GM12878 (cell line): ENCODE results near the gene DMD. TPM values are rescaled to one million over a fixed set of nuclear protein-coding genes. Genes with fewer than 3 reads are reported as not detected.

Experiments
- ATAC-seq: fragments of 200-7000 bp; cut with Tn5 transposase; 3 replicates; pipeline ENCODE4 v1.9.1; 2020; ENCODE audit warnings: mild to moderate bottlenecking, moderate library complexity
- BruUV-seq: library from RNA; stranded (reverse); fragments of 400-500 nt; replicated peaks from 2 replicates; lab custom pipeline; 2021; lab: Mats Ljungman, UMichigan
- CTCF ChIA-PET: fragments of 300-600 bp; sonication (Branson Sonifier 250); formaldehyde crosslinking; extraction: SDS; loops from one replicate; lab custom pipeline; 2021; ENCODE audit warnings: inconsistent platforms; lab: Yijun Ruan, JAX
- POLR2A ChIA-PET: fragments of 350-600 bp; formaldehyde crosslinking; extraction: SDS; loops from one replicate; lab custom pipeline; 2021; ENCODE audit warnings: inconsistent platforms; lab: Charles Lee
- RAD21 ChIA-PET: fragments of 300-600 bp; sonication (Branson Sonifier 250); formaldehyde crosslinking; loops from one replicate; lab custom pipeline; 2023; ENCODE audit warnings: antibody characterized with exemption; ENCODE audit not compliant: unreplicated experiment; lab: Charles Lee
- SMC1A ChIA-PET: fragments of 300-600 bp; sonication (Branson Sonifier 250); formaldehyde crosslinking; loops from one replicate; lab custom pipeline; 2023; ENCODE audit not compliant: unreplicated experiment, uncharacterized antibody; lab: Charles Lee
- DNase-seq: peaks from one replicate; pipeline ENCODE4 v3.0.0-alpha.2; 2011; ENCODE audit warnings: low read depth, low spot score
- FAIRE-seq: peaks from 3 replicates; lab custom pipeline; 2011; peaks lifted over from hg19 to GRCh38; lab: Jason Lieb, UNC
- H2AFZ ChIP-seq: 2 replicates; pipeline ENCODE4 v1.6.0; 2011; ENCODE audit warnings: low read depth, low read length, control low read depth; ENCODE audit not compliant: control insufficient read depth
- H3K27ac ChIP-seq: 2 replicates; pipeline ENCODE4 v1.5.1; 2011; ENCODE audit warnings: control low read depth; ENCODE audit not compliant: control insufficient read depth, insufficient read depth
- H3K27me3 ChIP-seq, 2 experiments: replicated peaks in 1 of 2; 2 replicates each; pipeline versions ENCODE4 v1.6.0 to v1.6.1; 2011; ENCODE audit warnings: low read length in 1 of 2; ENCODE audit not compliant: control insufficient read depth in 2 of 2, insufficient read depth in 2 of 2
- H3K36me3 ChIP-seq, 2 experiments: 2 replicates each; pipeline ENCODE4 v1.5.1; 2011; ENCODE audit warnings: low read length in 1 of 2; ENCODE audit not compliant: control insufficient read depth in 2 of 2, insufficient read depth in 2 of 2
- H3K4me1 ChIP-seq: 2 replicates; pipeline ENCODE4 v1.6.1; 2011; ENCODE audit warnings: mild to moderate bottlenecking, low read length, moderate library complexity, mixed read lengths; ENCODE audit not compliant: control insufficient read depth, insufficient read depth
- H3K4me2 ChIP-seq: 2 replicates; pipeline ENCODE4 v1.6.0; 2011; ENCODE audit warnings: control low read depth; ENCODE audit not compliant: control insufficient read depth, insufficient read depth
- H3K4me3 ChIP-seq: fragments of 200-600 bp; sonication (generic); 2 replicates; pipeline ENCODE4 v1.5.1; 2016
- H3K79me2 ChIP-seq: 2 replicates; pipeline ENCODE4 v1.6.0; 2011; ENCODE audit warnings: low read length; ENCODE audit not compliant: control insufficient read depth, insufficient read depth
- H3K9ac ChIP-seq: 2 replicates; pipeline ENCODE4 v1.8.0; 2011; ENCODE audit warnings: low read length, control low read depth, mixed read lengths; ENCODE audit not compliant: control insufficient read depth, insufficient read depth
- H3K9me3 ChIP-seq: replicated peaks from 3 replicates; pipeline ENCODE4 v1.5.1; 2011; ENCODE audit warnings: mild to moderate bottlenecking, low read length; ENCODE audit not compliant: control insufficient read depth, insufficient read depth
- H4K20me1 ChIP-seq: 2 replicates; pipeline ENCODE4 v1.6.0; 2011; ENCODE audit not compliant: control insufficient read depth, insufficient read depth
- BACH1 ChIP-seq: fragments of 450-650 bp; IDR thresholded peaks from 2 replicates; pipeline ENCODE4 v1.6.1; 2017; ENCODE audit warnings: mild to moderate bottlenecking, borderline replicate concordance
- EP300 ChIP-seq, 2 experiments: fragments of 150-350 bp in 1 of 2; IDR thresholded peaks; 2 replicates each; pipeline ENCODE4 v1.6.1; 2011 to 2012; ENCODE audit warnings: low read depth in 2 of 2, low read length in 2 of 2, borderline replicate concordance in 1 of 2, improper control_type of control experiment in 1 of 2, inconsistent platforms in 1 of 2; ENCODE audit not compliant: control insufficient read depth in 1 of 2
- IKZF1 ChIP-seq: fragments of 450-650 bp; conservative IDR thresholded peaks from 2 replicates; pipeline ENCODE4 v1.6.1; 2017; ENCODE audit warnings: antibody characterized with exemption, mild to moderate bottlenecking
- KAT2A ChIP-seq: conservative IDR thresholded peaks from 2 replicates; pipeline ENCODE4 v1.6.1; 2011; ENCODE audit warnings: low read depth, low read length; ENCODE audit not compliant: control insufficient read depth
- POLR2AphosphoS2 ChIP-seq: IDR thresholded peaks from 2 replicates; pipeline ENCODE4 v1.6.1; 2011; ENCODE audit warnings: low read depth, mild to moderate bottlenecking, low read length, improper control_type of control experiment, moderate library complexity
- RELA ChIP-seq: fragments of 450-650 bp; IDR thresholded peaks from 2 replicates; pipeline ENCODE4 v1.8.0; 2014; ENCODE audit warnings: borderline replicate concordance; ENCODE audit not compliant: partially characterized antibody
- TCF12 ChIP-seq: IDR thresholded peaks from 2 replicates; pipeline ENCODE4 v1.6.1; 2011; ENCODE audit warnings: low read depth, mild to moderate bottlenecking, low read length
- YBX1 ChIP-seq: fragments of 450-650 bp; IDR thresholded peaks from 2 replicates; pipeline ENCODE4 v1.6.1; 2016; ENCODE audit warnings: antibody characterized with exemption
- ZNF217 ChIP-seq: fragments of 450-650 bp; IDR thresholded peaks from 2 replicates; pipeline ENCODE4 v1.6.1; 2017; ENCODE audit warnings: antibody characterized with exemption, mild to moderate bottlenecking
- ZSCAN29 ChIP-seq: fragments of 450-650 bp; IDR thresholded peaks from 2 replicates; pipeline ENCODE4 v1.6.1; 2017; ENCODE audit warnings: mild to moderate bottlenecking, moderate library complexity
- WGBS: methylation state at CpG from one replicate; pipeline ENCODE4 v1.1.6; 2016; ENCODE audit warnings: low lambda C conversion rate; ENCODE audit not compliant: insufficient replicate concordance, insufficient coverage; ENCODE audit errors: missing lambda C conversion rate; 5-methylcytosine and 5-hydroxymethylcytosine counted together
- in situ Hi-C: fragments of 300-500 bp; cut with MboI; formaldehyde crosslinking; loops from 9 replicates; pipeline ENCODE4 v1.14.3; 2018; ENCODE audit warnings: mixed read lengths
- intact Hi-C: fragments of 100-400 bp; cut with micrococcal nuclease; formaldehyde crosslinking; loops from one replicate; pipeline ENCODE4 v1.14.2; 2022; ENCODE audit not compliant: unreplicated experiment
- polyA plus RNA-seq, 11 experiments: library from polyadenylated mRNA; depleted of rRNA in 4 of 11; unstranded in 6 of 11; stranded (reverse) in 5 of 11; fragments of >200 nt; fragmentation: Nextera tagmentation in 4 of 11; fragmentation: Illumina TruSeq in 1 of 11; extraction: Ambion mirVana in 4 of 11; extraction: Trizol in 1 of 11; gene quantifications; 1 replicate in 1 of 11; 2 replicates in 10 of 11; pipeline versions ENCODE4 v1.2.1 to v1.2.3, GENCODE V29; 2011 to 2016; ENCODE audit warnings: inconsistent platforms in 2 of 11, missing spikeins in 2 of 11, low read depth in 1 of 11
- total RNA-seq, 4 experiments: library from RNA; depleted of rRNA in 3 of 4; stranded (reverse); fragments of >200 nt in 3 of 4; fragmentation: Illumina TruSeq in 1 of 4; extraction: Trizol in 1 of 4; gene quantifications; 2 replicates each; pipeline versions ENCODE4 v1.2.1 to v1.2.3, GENCODE V29; 2013 to 2021
- TF ChIP-seq, protein P1 (sequence below): IDR thresholded peaks from 2 replicates; pipeline ENCODE4 v1.6.1; 2012; ENCODE audit warnings: mild to moderate bottlenecking, low read depth, low read length

The DMD gene
- total and polyA plus RNA-seq, 10 of the 15 experiments (the other 5 are each of a cell fraction or from before 2014, with no cell fraction given) = 1.4 to 24.3 (median 4.3) TPM

GRCh38 chrX:31374786-31375185, 1836.6 kb downstream of the DMD start (continued):
- TF ChIP-seq EP300 (IDR thresholded peaks at IDR 0.05; ENCODE audit: borderline replicate concordance in 1 of 2, control insufficient read depth in 1 of 2, low read depth in 2 of 2, low read length in 2 of 2) (no peak), IKZF1 (no peak), TCF12 (no peak), ZSCAN29 (no peak)

DNA sequence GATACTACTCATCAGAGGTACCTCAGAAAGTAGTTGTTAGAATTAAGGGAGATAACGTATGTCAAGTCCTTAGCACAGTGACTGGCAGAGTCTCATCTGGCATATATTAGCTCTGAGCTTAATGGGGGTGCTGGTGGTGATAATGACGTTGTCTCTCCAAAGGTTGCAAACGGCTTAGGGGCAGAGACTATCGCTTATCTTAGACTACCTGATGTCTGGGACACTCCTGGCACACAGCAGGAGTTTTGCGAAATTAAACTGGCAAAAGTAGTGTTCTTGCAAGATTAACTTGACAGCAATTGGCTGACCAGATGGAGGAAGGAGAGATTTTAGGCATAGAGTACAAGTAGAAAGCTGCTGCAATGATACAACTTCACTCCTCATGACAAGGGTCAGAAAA, 1839.4 kb downstream of the DMD start:
- Histone ChIP-seq H4K20me1 (no peaks in the 10 kb centered on the region), H3K79me2 (no peaks in the 10 kb centered on the region), H3K4me2 (no peak overlapping the region), H3K27ac (no peak overlapping the region), H3K4me1 (no peaks in the 10 kb centered on the region), H2AFZ (no peak overlapping the region), H3K27me3 (no peaks in the 10 kb centered on the region), H3K36me3 (no peaks in the 10 kb centered on the region), H3K4me3 (no peak overlapping the region), H3K9me3 (no peaks in the 10 kb centered on the region; the same call in 2 of the 3 replicates), H3K9ac (no peak overlapping the region)
- ChIA-PET CTCF (no interaction called here), POLR2A (no interaction called here), RAD21 (no interaction called here), SMC1A (no interaction called here)
- ATAC-seq = no peak
- intact Hi-C loops = no loop called here
- FAIRE-seq = no peak
- no TSS peak for BruUV-seq
- WGBS = 8% methylated on average over 5 of the region's 5 CpGs
- TF ChIP-seq POLR2AphosphoS2 (no peak), ZNF217 (no peak), YBX1 (no peak), RELA (no peak), KAT2A (no peak), BACH1 (no peak)
- TF ChIP-seq, protein P1, sequence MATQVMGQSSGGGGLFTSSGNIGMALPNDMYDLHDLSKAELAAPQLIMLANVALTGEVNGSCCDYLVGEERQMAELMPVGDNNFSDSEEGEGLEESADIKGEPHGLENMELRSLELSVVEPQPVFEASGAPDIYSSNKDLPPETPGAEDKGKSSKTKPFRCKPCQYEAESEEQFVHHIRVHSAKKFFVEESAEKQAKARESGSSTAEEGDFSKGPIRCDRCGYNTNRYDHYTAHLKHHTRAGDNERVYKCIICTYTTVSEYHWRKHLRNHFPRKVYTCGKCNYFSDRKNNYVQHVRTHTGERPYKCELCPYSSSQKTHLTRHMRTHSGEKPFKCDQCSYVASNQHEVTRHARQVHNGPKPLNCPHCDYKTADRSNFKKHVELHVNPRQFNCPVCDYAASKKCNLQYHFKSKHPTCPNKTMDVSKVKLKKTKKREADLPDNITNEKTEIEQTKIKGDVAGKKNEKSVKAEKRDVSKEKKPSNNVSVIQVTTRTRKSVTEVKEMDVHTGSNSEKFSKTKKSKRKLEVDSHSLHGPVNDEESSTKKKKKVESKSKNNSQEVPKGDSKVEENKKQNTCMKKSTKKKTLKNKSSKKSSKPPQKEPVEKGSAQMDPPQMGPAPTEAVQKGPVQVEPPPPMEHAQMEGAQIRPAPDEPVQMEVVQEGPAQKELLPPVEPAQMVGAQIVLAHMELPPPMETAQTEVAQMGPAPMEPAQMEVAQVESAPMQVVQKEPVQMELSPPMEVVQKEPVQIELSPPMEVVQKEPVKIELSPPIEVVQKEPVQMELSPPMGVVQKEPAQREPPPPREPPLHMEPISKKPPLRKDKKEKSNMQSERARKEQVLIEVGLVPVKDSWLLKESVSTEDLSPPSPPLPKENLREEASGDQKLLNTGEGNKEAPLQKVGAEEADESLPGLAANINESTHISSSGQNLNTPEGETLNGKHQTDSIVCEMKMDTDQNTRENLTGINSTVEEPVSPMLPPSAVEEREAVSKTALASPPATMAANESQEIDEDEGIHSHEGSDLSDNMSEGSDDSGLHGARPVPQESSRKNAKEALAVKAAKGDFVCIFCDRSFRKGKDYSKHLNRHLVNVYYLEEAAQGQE = no peak
- in situ Hi-C loops = no loop called here
- no peak for DNase-seq
